Natural killer cell (primary cell): ENCODE measurements around the gene SLAMF8. TPM values are rescaled to one million over a fixed set of nuclear protein-coding genes. Genes with fewer than 3 reads are reported as not detected.

Source experiments
- ATAC-seq, 3 donors: fragments of 150-1000 bp in 2 of 3; fragments of 200-7000 bp in 1 of 3; cut with Tn5 transposase; 1 replicate in 1 of 3; 2 replicates in 2 of 3; pipeline ENCODE4 v1.10.0; 2021; ENCODE audit warnings: mild to moderate bottlenecking in 2 of 3, moderate library complexity in 2 of 3
- DNase-seq, 2 donors: peaks; one replicate each; pipeline versions ENCODE4 v3.0.0 to v3.0.0-alpha.2; 2013 to 2021; ENCODE audit warnings: mixed read lengths in 1 of 2
- H3K27ac ChIP-seq: one replicate; pipeline ENCODE4 v1.5.1; 2013; ENCODE audit warnings: mild to moderate bottlenecking, low read length
- H3K27me3 ChIP-seq: one replicate; pipeline ENCODE4 v1.6.1; 2013; ENCODE audit warnings: low read length; ENCODE audit not compliant: control insufficient read depth, insufficient read depth
- H3K36me3 ChIP-seq: one replicate; pipeline ENCODE4 v1.6.1; 2013; ENCODE audit warnings: low read length; ENCODE audit not compliant: control insufficient read depth, insufficient read depth
- H3K4me1 ChIP-seq: one replicate; pipeline ENCODE4 v1.6.1; 2013; ENCODE audit warnings: low read length; ENCODE audit not compliant: control insufficient read depth, insufficient read depth
- H3K4me3 ChIP-seq: one replicate; pipeline ENCODE4 v1.5.1; 2013; ENCODE audit warnings: low read length
- H3K9me3 ChIP-seq: one replicate; pipeline ENCODE4 v1.6.1; 2013; ENCODE audit warnings: low read length; ENCODE audit not compliant: control insufficient read depth, insufficient read depth
- H3K27ac Mint-ChIP-seq, 2 donors: one replicate each; pipeline ENCODE4 v1.8.0; 2022; ENCODE audit warnings: mild to moderate bottlenecking in 2 of 2, mixed read lengths in 2 of 2, moderate library complexity in 1 of 2
- H3K27me3 Mint-ChIP-seq, 2 donors: one replicate each; pipeline ENCODE4 v1.8.0; 2022; ENCODE audit warnings: low read depth in 2 of 2, mixed read lengths in 2 of 2
- H3K36me3 Mint-ChIP-seq: one replicate; pipeline ENCODE4 v1.8.0; 2022; ENCODE audit warnings: mixed read lengths
- H3K4me1 Mint-ChIP-seq, 2 donors: one replicate each; pipeline ENCODE4 v1.8.0; 2022; ENCODE audit warnings: mixed read lengths in 2 of 2
- H3K4me3 Mint-ChIP-seq: one replicate; pipeline ENCODE4 v1.8.0; 2022; ENCODE audit warnings: mild to moderate bottlenecking, moderate library complexity, mixed read lengths
- H3K9me3 Mint-ChIP-seq, 2 donors: one replicate each; pipeline ENCODE4 v1.8.0; 2022; ENCODE audit warnings: mixed read lengths in 2 of 2
- WGBS: methylation state at CpG from one replicate; pipeline ENCODE4 v1.1.7; 2013; ENCODE audit warnings: missing lambda C conversion rate; ENCODE audit not compliant: insufficient coverage; 5-methylcytosine and 5-hydroxymethylcytosine counted together
- intact Hi-C: fragments of 100-400 bp; cut with micrococcal nuclease; formaldehyde crosslinking; loops from one replicate; pipeline ENCODE4 v1.14.2; 2022
- total RNA-seq, 4 donors: library from RNA; stranded (reverse); fragments of 120-200 nt in 1 of 4; gene quantifications; one replicate each; pipeline versions ENCODE4 v1.2.3 to v1.2.4, GENCODE V29; 2013 to 2022
- TF ChIP-seq, protein P1 (sequence below): fragments of 200-600 bp; IDR thresholded peaks from one replicate; pipeline ENCODE4 v1.8.0; 2022; ENCODE audit warnings: antibody characterized with exemption

The SLAMF8 gene
- total RNA-seq, 3 donors from 2014 or later (not counting 1 experiment from before 2014, with no cell fraction given) = 0.64 to 4.4 (median 2.8) TPM

DNA sequence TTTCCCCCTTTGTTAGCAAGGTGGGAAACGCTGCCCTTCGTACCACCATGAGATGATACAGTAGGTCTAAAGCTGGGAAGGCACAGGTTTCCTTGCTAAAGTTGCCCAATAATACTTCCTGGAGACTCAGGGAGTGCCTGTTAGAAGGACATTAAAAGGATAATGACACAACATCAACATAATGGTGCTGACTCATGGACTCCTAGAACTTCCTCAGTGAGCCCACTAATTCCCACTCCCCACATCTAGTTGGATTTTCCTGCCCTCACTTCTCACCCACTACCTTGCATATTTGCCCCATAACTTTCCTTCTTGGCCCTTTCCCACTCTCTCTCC is 55.8 kb downstream of the SLAMF8 start:
- WGBS = 100% methylated on average over 2 of the region's 2 CpGs
- peaks cover 0 to 8% of the 10 kb centered on the region in 2 donors for H3K27me3 Mint-ChIP-seq

DNA sequence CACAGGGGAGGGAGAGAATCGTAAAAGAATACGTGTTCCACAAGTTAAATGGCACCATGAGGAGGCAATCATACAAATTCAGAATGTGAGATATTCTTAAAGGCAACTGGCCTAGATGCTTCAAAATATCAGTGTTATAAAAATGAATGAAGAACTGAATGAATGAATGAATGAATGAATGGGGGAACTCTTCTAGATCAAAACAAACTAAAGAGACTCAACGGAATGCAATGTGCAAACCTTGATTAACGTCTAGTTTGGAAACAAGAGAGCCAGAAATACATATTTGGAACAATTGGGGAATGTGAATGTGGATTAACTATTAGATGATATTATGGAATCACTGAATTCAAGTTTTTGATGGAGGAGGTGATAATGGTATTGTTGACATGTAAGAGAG is 56.5 kb downstream of the SLAMF8 start:
- no peak for DNase-seq
- Histone ChIP-seq H3K27ac (no peak overlapping the region), H3K4me1 (peaks cover 6% of the 10 kb centered on the region), H3K36me3 (no peaks in the 10 kb centered on the region), H3K9me3 (no peaks in the 10 kb centered on the region), H3K27me3 (no peaks in the 10 kb centered on the region), H3K4me3 (no peak overlapping the region)
- H3K36me3 Mint-ChIP-seq = no peaks in the 10 kb centered on the region
- no peaks in the 10 kb centered on the region for H3K9me3 Mint-ChIP-seq
- peaks cover 0 to 8% of the 10 kb centered on the region in 2 donors for H3K27me3 Mint-ChIP-seq
- H3K4me3 Mint-ChIP-seq = no peak overlapping the region
- H3K4me1 Mint-ChIP-seq = no peaks in the 10 kb centered on the region
- WGBS = 92% methylated on average over 4 of the region's 4 CpGs
- intact Hi-C loops = loop anchor here (10.0 kb wide), 1 partner anchor 458 kb away; no protein-coding TSS in a partner anchor
- no peak for ATAC-seq
- TF ChIP-seq, protein P1, sequence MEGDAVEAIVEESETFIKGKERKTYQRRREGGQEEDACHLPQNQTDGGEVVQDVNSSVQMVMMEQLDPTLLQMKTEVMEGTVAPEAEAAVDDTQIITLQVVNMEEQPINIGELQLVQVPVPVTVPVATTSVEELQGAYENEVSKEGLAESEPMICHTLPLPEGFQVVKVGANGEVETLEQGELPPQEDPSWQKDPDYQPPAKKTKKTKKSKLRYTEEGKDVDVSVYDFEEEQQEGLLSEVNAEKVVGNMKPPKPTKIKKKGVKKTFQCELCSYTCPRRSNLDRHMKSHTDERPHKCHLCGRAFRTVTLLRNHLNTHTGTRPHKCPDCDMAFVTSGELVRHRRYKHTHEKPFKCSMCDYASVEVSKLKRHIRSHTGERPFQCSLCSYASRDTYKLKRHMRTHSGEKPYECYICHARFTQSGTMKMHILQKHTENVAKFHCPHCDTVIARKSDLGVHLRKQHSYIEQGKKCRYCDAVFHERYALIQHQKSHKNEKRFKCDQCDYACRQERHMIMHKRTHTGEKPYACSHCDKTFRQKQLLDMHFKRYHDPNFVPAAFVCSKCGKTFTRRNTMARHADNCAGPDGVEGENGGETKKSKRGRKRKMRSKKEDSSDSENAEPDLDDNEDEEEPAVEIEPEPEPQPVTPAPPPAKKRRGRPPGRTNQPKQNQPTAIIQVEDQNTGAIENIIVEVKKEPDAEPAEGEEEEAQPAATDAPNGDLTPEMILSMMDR = no peak
- no peak overlapping the region for H3K27ac Mint-ChIP-seq

More for the DNA sequence above, 55.8 kb downstream of the SLAMF8 start:
- no peaks in the 10 kb centered on the region for H3K27me3 ChIP-seq
- no peaks in the 10 kb centered on the region for H3K9me3 ChIP-seq
- no peak overlapping the region for H3K4me3 ChIP-seq
- ATAC-seq (no peak), DNase-seq (no peak)
- no peaks in the 10 kb centered on the region for H3K9me3 Mint-ChIP-seq
- no peaks in the 10 kb centered on the region for H3K36me3 Mint-ChIP-seq
- no peak overlapping the region for H3K27ac Mint-ChIP-seq
- TF ChIP-seq, protein P1 = no peak
- intact Hi-C loops = loop anchor here (10.0 kb wide), 1 partner anchor 458 kb away; no protein-coding TSS in a partner anchor
- H3K4me1 ChIP-seq = peaks cover 6% of the 10 kb centered on the region
- no peaks in the 10 kb centered on the region for H3K4me1 Mint-ChIP-seq
- H3K4me3 Mint-ChIP-seq = no peak overlapping the region
- no peaks in the 10 kb centered on the region for H3K36me3 ChIP-seq
- H3K27ac ChIP-seq = no peak overlapping the region

DNA sequence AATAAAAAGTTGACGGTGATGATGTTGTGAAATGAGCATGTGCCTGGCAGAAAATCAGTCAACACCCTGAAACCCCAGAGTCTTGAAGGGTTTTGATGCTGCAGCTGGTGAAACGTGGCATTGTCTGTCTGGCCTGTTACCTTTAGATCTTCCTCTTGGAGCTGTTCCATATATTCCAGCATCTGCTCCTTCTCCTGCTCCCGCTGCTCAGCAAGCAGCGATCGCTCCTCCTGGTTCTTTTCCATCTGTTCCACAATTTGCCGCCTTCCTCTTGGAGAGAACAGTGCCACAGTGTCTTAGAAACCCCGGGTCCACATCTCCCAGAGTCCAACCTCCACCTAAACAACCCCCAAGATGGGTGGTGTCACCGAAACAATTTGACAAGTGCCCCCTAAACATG is 57.6 kb downstream of the SLAMF8 start:
- peaks cover 0 to 5% of the 10 kb centered on the region in 2 donors for H3K4me1 Mint-ChIP-seq
- TF ChIP-seq, protein P1 = no peak
- intact Hi-C loops = loop anchor here (10.0 kb wide), 1 partner anchor 459 kb away; no protein-coding TSS in a partner anchor
- H3K4me3 Mint-ChIP-seq = no peak overlapping the region
- H3K4me1 ChIP-seq = peaks cover 8% of the 10 kb centered on the region
- no peak for DNase-seq
- peaks cover 0 to 4% of the 10 kb centered on the region in 2 donors for H3K27me3 Mint-ChIP-seq
- no peaks in the 10 kb centered on the region for H3K36me3 ChIP-seq
- no peak for ATAC-seq
- H3K27me3 ChIP-seq = no peaks in the 10 kb centered on the region
- no peak overlapping the region for H3K4me3 ChIP-seq
- no peak overlapping the region for H3K27ac ChIP-seq
- H3K36me3 Mint-ChIP-seq = no peaks in the 10 kb centered on the region
- H3K9me3 ChIP-seq = no peaks in the 10 kb centered on the region
- H3K9me3 Mint-ChIP-seq = no peaks in the 10 kb centered on the region
- WGBS = 84% methylated on average over 8 of the region's 8 CpGs
- no peak overlapping the region for H3K27ac Mint-ChIP-seq

Other genes starting within 250 kb of the SLAMF8 start
- gene APCS, start 239.0 kb upstream of the SLAMF8 start, total RNA-seq = not detected
- gene CRP, start 112.3 kb upstream of the SLAMF8 start, total RNA-seq = not detected
- gene DUSP23, start 45.9 kb upstream of the SLAMF8 start, total RNA-seq = 10 to 100 TPM; 18.6 to 22.1 (median 21.1) TPM
- 100 to 1,000 TPM; 138 to 309 (median 298) TPM for gene FCRL6, start 24.5 kb upstream of the SLAMF8 start, total RNA-seq
- gene VSIG8, start 35.8 kb downstream of the SLAMF8 start, total RNA-seq = not detected
- gene CFAP45, start 73.3 kb downstream of the SLAMF8 start, total RNA-seq = 1 to 10 TPM; 1.3 to 5.0 (median 1.6) TPM
- 100 to 1,000 TPM; 344 to 394 (median 358) TPM for gene TAGLN2, start 98.6 kb downstream of the SLAMF8 start, total RNA-seq
- gene IGSF9, start 118.7 kb downstream of the SLAMF8 start, total RNA-seq = not detected
- not detected for gene SLAMF9, start 127.4 kb downstream of the SLAMF8 start, total RNA-seq
- 1 to 10 TPM; 3.8 to 5.1 (median 3.9) TPM for gene PIGM, start 205.1 kb downstream of the SLAMF8 start, total RNA-seq
- gene KCNJ10, start 243.3 kb downstream of the SLAMF8 start, total RNA-seq = not detected